ENCODE data around the gene ATG2A.

The ATG2A gene

DNA sequence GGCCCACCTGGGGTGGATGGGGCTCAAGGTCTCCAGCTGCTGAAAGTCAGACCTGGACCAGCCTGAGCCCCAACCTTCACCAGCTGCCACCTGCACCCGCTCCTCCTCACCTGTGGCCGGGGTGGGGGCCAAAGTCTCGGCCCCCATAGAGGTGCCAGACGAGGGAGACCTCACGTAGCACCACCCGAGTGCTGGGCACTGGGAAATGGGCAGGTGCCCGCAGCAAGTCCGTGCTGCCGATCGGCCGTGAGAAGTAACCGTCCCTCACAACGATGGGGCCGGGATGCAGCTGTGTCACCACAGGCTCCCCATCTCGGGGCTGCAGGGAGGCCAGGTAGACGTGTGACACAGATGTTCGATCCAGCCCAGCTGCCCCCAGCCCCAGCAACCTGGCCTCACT lies 16.2 kb downstream of the ATG2A start:
- DNase-seq = no peak

DNA sequence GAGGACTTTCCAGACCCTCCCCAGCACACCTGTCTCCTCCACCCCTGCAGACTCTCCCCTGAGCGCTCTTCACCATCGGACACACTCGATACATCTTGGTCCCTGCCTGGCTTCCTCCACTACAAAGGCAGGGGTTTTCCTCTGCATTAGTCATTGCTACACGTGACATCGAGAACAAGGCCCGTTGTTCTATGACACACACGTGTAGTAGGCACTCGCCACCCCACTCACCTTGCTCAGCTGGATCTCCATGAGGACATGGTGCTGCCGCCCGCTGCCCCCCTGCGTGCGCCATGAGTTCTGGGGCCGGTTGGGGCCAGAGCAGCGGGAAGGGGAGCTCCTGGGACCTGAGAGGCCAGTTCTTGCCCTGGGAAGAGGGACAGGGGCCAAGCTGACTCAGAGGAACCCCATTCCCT lies 16.7 kb downstream of the ATG2A start:
- no peak for DNase-seq

DNA sequence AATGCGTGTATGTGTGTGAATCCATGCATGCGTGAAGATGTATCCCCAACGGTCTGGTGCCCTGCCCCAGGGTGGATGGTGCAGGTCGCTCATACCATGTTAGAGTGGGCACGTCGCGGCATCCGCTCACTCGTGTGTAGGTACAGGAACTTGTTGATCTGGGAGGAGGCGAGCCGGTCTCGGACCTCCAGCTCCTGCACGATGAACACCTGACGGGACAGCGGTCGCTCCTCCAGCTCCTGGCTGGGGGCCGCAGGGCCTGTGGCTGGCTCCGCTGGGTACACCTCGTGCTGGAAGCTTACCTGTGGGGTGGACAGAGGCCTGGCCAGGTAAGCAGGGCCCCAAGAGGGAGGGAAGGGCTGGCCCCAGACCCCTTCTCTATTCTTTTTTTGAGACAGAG lies 18.5 kb downstream of the ATG2A start:
- DNase-seq = no peak

DNA sequence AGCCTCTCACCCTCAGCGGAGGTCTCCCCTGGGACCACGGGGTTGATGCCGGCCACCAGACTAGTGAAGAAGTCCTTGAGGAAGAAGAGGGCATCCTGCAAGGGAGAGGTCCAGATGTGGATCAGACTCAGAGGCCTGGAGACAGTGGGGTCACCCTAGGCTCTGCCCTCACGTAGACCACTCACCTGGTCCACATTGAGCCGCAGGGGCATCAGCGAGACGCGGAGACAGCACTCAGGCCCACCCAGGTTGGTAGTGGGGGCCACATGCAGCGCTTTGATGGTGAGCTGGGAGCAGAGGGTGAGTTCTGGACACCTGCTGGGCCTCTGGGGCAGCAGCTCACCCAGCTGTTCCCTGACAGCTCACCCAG lies 18.9 kb downstream of the ATG2A start:
- no peak for DNase-seq

DNA sequence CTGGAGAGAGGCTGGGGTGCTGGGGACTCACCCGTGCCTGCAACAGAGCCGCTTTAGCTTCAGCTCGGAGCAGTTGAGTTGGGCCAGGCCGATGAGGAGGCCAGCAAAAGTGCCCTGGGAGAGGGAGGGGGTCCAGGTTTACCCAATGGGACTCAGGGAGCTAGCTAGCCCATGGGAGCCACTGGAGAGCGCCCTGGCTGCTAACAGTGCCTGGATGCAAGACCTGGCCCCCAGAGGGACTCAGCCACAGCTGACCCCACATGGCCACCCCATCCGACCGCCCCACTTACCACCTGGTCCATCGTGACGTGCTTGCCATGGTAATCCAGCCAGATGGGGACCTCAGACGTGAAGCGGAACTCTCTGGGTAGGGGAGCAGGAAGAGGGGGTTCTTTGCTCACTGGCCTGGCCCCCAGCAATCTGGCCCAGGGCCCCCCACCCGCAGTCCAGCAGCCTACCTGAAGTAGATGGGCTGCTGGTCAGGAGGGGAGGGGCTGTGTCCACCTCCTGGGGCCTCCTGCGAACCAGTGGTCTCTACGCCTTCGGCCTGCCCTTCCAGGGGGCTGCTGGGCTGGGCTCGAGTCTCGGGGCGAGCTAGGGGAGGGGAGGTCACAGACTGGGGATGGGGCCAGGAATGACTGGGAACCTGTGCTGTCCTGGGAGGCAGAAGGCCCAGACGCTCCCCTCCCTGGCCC lies 19.5 kb downstream of the ATG2A start:
- no peak for DNase-seq

DNA sequence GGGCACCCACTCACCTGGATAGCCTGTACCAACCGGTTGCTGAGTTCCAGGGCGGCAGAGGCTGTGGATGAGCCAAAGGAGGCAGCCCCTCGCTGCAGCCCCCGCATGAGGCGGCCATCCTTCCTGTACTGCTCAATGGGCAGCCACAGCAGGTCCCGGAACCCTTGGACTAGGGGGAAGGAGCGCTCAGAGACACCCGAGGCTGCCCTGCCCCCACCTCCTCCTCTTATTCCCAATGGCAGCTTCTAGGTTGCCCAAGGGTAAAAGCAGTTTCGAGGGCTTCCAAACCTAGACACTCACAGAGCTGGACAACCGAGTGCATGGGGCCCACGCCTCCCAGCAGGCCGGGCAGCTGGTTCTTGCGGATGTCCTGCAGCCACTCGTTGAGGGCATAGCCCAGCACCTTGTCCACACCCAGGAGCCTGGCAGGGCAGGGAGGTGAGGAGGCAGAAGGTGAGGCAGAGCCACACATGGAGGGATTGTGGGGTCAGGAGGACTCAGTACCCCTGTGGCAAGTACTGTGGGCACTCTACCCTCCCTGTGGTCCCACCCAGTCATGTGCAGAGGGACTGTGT lies 20.5 kb downstream of the ATG2A start:
- no peak for DNase-seq

DNA sequence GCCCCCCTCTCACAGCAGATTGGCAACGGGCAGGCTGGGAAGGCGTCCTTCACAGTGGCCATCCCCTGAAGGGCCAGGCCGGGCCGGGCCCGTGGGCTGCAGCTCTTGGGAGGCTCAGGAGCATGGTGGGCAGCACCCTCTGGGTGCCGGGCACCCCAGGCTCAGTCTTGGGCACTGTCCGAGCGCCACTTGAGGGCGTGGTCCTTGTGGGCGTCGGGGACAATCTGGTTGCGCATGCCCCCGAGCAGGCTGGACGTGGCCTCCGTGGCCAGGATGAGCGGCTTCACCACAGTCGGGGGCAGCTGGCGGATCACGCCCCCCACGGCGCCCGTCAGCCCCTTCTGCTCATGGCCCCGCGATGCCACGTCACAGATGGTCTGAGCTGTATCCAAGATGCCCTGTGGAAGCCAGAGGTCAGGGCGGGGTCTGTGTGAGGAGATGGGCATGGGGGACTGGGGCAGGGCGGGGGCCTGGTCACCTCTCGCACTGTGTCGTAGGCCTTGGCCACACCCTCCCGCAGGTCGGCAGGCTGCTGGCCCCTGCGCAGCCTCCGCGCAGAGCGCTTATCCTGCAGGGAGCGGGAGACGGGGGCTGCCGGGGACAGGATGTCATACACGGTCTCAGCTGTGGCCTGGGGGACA lies 22.1 kb downstream of the ATG2A start:
- DNase-seq = no peak

DNA sequence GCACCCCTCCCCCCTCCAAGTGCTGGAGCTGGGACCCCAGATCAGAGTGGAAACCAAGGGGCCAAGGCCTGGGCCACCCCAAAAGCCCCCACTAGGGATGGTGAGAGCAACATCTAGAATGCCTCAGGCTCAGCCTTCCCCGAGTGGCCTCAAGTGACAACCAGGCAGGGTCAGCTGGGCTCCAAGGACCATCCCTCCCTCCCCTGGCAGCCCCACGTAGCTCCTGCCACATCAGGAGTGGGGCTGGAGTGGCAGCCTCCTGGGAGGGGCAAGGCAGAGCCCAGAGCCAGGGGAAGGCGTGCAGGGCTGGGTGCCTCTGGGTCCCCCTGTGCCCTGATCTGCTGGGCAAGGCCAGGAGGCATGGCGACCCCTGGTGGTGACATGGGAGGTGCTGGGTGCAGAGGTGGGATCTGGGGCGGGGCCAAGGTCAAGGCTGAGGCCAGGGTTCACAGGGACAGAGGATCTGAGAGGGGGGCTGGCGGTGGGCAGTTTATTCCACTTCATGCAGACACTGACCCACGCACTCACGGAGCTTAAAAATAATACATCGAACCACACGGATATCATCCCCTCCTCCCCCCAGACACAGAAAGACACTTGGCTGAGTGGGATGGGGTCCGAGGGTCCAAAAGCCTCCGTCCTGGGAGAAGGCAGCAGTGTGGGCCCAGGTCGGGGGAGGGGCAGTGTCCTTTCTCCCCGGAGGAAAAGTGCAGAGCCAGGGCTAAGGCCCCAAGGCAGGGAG lies 22.8 kb downstream of the ATG2A start:
- DNase-seq = peak; percentile 67

DNA sequence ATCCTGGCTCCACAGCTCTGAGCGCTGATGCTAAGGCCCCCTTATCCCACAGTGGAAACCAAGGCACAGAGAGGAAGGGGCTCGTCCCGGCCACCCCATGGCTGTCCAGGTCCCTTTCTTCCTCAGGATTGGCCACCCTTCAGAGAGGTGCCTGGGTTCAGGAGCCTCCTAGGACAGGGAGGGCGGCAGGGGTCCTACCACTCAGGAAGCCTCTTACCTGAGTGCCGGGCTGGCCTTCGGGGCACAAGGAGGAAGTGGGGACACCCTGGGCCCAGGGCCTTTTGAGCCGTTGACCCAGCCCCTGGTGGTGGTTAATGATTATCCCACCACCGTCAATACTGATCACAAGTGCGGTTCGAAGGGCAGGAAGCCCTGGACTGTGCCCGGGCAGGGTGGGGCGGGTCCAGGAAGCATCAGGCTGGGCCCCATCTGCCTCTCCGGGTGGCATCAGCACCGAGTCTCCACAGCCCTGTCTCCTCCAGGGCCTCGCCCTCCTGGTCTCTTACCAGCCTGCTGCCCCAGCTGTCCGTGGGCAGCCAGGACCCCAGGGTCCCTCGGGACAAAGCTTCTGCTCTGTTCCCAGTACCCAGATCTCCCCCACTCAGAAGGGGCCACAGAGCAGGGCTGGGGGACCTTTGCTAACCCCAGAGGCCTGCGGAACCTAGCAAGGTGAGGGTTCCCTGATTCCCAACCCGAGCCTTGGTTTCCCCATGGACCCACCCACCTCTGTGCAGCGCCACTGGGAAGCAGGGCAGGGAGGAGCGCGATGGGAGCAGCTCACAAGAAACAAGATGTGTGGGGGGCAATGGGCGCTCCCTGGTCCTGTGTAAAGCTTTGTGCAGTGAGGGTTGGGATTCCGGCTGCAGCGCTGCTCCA lies 23.6 kb downstream of the ATG2A start:
- no peak for DNase-seq

DNA sequence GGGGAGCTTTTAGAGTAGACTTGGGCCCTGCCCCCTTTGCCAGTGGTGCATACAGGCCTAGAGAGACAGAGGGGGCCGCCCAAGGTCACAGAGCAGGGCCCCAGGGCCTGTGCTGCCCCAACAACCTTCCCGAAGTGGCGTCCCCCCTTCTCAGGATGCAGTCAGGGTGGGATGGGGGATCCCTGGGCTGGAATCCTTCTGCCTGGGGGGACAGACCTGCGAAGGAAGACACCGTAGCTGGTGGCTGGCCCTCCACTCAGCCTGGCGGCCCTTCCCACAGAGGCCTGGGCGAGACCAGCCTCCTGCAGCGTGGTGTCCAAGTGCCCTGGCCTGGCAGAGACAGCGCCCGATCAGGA lies 24.2 kb downstream of the ATG2A start:
- DNase-seq = no peak

DNA sequence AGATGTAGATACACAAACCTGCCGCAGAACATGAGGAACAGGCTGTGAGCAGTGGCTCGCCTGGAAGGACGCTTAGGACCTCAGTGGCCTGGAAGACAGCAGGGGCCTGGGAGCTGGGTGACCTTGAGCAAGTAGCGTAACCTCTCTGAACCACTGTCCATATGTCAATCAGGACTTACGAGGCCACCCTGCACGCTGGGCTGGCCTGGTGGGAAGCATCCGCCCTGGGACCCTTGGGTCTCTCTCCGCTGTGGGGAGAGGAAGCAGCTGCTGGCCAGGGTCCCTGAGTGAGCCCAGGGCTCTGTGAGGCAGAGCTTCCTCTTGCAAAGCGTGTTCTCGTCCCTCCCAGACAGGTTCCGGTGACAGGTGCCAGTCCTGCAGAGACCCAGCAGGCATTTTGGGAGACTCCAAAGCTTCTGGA lies 24.6 kb downstream of the ATG2A start:
- no peak for DNase-seq

DNA sequence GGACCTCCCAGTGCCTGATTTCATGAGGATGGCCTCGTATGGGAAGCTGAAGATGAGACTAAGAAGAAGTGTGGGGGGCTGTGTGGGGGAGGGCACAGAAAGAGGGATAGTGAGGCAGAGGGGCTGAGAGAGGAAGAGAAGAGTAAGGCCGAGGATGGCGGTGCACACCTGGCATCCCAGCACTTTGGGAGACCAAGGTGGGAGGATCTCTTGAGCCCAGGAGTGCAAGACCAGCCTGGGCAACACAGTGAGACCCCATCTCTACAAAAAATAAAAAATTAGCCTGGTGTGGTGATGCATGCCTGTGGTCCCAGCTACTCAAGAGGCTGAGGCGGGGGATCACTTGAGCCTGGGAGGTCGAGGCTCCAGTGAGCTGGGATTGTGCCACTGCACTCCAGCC lies 25.1 kb downstream of the ATG2A start:
- DNase-seq = no peak

DNA sequence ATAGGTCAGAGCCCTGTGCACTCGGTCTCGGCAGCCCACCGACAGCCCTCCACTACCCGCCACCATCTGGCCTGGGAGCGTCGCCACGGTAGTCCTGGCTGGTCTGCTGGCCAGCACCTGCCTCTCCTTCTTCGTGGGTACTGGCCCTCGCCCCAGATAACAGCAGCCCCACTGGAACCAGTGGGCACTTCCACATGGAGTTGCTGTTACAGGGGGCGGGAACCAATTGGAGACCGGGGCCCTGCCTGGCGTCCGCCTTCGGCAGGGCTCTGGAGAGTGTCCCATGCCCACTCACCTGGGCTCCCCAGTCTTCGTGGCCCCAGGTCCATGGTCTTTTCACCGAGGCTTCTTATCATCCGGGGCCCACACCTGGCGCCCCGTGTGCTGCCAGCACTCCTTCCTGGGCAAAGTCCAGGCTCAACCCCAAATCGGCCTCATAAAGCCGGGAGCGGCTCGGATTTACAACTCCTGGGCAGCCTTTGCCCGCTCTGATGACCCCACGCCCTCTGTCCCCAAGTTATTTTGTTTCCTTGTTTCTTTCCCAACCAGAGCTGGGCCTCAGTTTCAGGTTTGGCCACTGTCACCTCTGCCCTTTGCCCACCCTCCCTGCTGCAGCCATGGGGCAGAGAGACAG lies 25.7 kb downstream of the ATG2A start:
- DNase-seq = no peak

DNA sequence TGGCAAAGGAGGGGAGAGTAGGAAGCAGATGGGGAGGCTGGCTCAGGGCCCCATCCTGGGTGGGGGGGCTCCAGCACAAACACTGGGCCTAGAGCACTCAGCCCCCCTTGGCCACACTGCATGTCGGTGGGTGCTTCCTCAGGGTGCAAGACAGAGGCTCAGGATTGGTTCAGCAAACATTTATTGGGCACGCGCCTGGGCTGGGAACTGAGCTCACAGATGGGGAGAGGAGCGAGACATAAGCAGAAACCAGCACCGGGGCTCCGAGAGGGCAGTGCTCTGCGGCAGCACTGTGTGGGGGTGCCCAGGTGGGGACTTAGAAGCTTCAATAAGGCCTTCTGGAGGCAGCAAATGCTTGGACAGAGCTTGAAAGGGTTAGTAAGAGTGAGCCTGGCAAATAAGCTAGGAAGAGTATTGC lies 26.5 kb downstream of the ATG2A start:
- DNase-seq = no peak

DNA sequence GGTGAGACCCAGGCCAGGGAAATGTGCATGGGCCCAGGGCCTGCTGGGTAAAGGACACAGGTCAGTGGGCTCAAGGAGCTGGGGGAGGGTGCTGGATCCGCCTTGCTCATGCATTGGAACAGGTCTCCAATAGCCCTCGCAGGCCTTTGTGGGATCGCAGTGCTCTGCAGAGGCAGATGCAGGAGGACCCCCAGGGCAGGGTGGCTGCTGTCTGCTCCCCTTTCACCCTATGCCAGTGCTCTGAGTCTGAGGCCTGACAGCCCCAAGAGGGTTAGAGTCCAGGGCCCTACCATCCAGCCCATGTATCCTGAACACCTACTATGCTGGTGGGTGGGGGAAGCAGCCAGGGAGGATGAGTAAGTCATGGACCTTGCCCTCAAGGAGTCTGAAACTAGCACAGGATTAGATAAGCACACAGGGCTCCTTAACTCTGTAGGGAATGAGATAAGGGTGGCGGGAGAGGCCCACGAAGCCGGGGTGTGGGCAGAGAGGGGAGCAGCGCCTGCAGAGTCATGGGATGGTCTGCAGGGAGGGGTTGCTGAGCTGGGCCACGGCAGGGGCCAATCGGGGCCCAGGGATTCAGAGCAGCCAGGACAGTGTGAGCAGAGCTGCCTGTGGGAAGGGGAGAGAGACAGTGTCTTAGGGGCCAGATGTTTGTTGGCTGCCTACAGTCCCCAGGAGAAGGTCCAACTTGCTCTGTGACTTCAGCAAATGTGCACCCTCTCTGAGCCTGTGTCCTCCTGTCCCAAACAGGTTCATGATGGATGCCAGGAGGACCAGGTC lies 28.1 kb downstream of the ATG2A start:
- DNase-seq = no peak

DNA sequence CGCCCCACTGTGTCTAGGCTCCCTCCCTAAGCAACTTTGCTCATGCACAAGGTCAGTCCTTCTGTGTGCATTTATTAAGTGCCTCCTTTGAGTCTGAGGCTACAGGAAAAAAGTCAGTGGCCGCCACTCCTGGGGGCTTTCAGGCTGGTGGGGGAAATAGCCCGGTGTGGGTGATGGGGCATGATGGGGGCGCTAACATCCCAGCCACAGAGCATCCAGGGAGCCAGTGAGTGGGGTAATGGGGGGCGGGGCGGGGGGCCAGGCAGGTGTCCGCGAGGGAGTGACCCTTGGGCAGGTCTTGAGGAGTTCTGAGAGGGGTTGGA lies 28.6 kb downstream of the ATG2A start:
- DNase-seq = no peak

DNA sequence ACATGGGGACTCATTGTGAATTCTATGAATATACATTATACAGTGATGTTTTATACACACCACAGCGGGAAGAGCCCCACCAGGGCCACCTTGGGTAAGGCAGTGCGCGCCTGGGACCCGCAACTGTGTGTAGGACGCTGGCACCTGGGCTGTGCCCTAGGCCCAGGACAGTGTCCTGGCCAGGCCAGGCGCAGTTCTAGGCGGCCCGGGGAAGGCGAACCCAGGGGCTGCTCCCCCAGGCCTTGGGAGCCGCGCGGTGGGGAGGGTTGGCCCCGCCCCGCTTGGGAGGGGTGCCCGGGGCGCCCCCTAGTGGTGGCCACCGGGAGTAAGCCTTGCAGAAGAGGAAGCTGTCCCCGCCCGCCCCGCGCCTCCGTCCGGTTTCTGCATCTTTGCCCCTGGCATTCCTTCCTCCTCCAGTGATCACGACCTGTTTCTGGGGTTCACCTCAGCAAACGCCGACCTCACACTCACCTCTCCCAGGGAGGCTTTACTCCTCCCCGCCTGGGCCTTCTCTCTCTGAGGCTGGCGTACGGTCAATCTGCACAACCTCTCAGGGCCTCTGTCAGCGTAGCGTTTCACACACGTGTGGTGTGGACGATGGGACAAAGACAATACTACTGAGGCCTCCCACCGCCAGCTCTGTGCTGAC lies 29.1 kb downstream of the ATG2A start:
- peak; percentile 84 for DNase-seq

DNA sequence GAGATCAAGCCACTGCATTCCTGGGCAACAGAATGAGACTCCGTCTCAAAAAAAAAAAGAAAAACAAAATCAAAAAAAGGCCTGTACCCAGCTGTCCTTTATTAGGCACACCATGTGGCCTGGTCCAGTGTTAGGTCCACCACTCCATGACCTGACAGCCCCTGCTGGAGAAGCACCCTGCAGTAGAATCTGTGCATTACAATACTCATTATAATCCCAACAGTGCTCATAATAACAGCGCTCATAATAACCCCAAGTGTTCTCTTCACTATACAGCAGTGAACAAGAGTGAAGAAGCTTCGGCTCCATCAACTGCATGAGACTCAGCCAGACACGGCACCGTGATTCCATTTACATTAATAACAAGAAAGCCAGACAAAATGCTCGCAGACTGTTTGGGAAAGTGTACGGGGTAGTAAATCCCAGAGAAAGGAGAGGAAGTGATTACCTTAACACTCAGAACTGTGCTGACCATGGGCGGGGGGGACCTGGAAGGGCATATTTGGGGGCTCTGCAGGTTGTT lies 29.7 kb downstream of the ATG2A start:
- DNase-seq = peak; percentile 40

DNA sequence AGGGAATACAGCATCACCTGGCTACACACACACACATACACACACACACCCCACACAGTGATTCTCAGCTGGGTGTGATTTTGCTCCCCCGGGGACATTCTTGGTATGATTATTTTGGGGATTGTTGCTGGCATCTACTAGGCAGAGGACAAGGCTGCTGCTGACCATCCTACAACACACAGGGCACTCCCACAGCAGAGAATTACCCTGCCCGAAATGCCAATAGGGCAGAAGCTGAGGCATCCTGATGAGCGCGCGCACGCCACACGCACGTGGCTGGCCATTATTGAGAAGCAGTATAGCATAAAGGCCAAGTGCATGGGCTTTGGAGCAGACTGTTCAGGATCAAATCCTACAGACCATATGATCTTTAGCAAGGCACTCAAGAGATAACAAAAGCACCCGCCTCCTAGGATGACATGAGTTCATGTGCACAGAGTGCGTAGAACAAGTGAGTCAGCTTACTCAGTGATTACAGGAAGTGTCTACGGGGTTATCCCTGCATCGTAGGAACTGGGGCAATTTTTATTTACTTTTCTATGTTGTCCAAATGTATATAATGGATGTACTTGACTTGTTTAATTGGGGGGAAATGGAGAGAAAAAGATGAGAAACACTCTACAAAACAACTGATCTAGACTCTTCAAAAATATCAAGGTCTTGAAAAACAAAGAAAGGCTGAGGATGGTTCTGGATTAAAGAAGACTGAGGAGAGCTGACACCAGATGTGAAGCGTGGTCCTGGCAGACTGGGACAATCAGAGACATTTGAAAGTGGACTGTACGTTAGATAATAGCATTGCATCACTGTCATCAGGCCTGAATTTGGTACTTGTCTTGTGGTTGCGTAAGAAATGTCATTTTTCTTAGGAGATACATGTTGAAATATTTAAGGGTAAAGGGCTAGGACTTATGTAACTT lies 31.4 kb downstream of the ATG2A start:
- DNase-seq = peak; percentile 21

DNA sequence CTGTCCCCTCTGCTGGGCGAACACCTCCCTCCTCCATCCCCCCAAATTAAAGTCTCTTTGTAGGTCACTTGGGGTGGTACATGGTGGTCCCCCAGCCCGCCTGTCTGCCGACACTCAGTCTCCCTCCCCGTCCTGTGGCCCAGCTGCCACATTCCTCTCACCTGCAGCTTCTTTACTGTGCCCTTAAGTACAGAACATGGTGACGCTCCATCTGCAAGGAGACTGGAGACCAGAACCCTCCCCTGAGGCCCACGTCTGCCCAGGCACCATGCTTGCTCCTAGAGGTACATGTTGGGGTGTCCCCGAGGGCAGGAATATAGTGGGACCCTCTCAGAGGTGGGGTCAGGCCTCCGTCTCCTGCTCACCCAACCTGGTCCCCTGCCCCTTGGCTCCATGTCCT lies 33.0 kb downstream of the ATG2A start:
- DNase-seq = no peak

Data from NCI-H69 (cell line).